Measurements from ENCODE around the gene AKAP1.

AKAP1 gene

GRCh38 chr17:57138956-57139576 lies 54.0 kb downstream of the AKAP1 start:
- no peaks in the 10 kb centered on the region for H3K9me3 Mint-ChIP-seq
- no peak overlapping the region for H3K4me3 Mint-ChIP-seq
- H3K27me3 Mint-ChIP-seq (ENCODE audit: low read depth), result peaks cover 3% of the 10 kb centered on the region
- no peak overlapping the region for H3K27ac Mint-ChIP-seq
- H3K36me3 Mint-ChIP-seq (ENCODE audit: low read depth), result no peaks in the 10 kb centered on the region
- H3K4me1 Mint-ChIP-seq (ENCODE audit: low read depth), result peaks cover 5% of the 10 kb centered on the region

- Mint-ChIP-seq H3K36me3 (ENCODE audit: low read depth) (no peaks in the 10 kb centered on the region), H3K27me3 (ENCODE audit: low read depth) (peaks cover 3% of the 10 kb centered on the region), H3K9me3 (no peaks in the 10 kb centered on the region), H3K4me1 (ENCODE audit: low read depth) (peaks cover 5% of the 10 kb centered on the region), H3K27ac (no peak overlapping the region), H3K4me3 (no peak overlapping the region)
Observed at GRCh38 chr17:57140316-57140715, 55.3 kb downstream of the AKAP1 start.

- H3K27ac Mint-ChIP-seq, result no peak overlapping the region
- no peaks in the 10 kb centered on the region for H3K36me3 Mint-ChIP-seq (ENCODE audit: low read depth)
- H3K4me1 Mint-ChIP-seq (ENCODE audit: low read depth), result no peaks in the 10 kb centered on the region
- peaks cover under 1% of the 10 kb centered on the region for H3K27me3 Mint-ChIP-seq (ENCODE audit: low read depth)
- no peak overlapping the region for H3K4me3 Mint-ChIP-seq
- no peaks in the 10 kb centered on the region for H3K9me3 Mint-ChIP-seq
Observed at GRCh38 chr17:57142925-57143324, 57.9 kb downstream of the AKAP1 start.

- no peaks in the 10 kb centered on the region for H3K4me1 Mint-ChIP-seq (ENCODE audit: low read depth)
Observed at GRCh38 chr17:57143361-57143760, 58.3 kb downstream of the AKAP1 start.

GRCh38 chr17:57143919-57144318 lies 58.9 kb downstream of the AKAP1 start:
- no peak overlapping the region for H3K27ac Mint-ChIP-seq
- no peaks in the 10 kb centered on the region for H3K4me1 Mint-ChIP-seq (ENCODE audit: low read depth)
- H3K4me3 Mint-ChIP-seq, result no peak overlapping the region
- no peaks in the 10 kb centered on the region for H3K27me3 Mint-ChIP-seq (ENCODE audit: low read depth)
- H3K9me3 Mint-ChIP-seq, result no peaks in the 10 kb centered on the region
- no peaks in the 10 kb centered on the region for H3K36me3 Mint-ChIP-seq (ENCODE audit: low read depth)

More at GRCh38 chr17:57143361-57143760, 58.3 kb downstream of the AKAP1 start:
- H3K27ac Mint-ChIP-seq, result no peak overlapping the region
- H3K4me3 Mint-ChIP-seq, result no peak overlapping the region
- no peaks in the 10 kb centered on the region for H3K36me3 Mint-ChIP-seq (ENCODE audit: low read depth)
- H3K27me3 Mint-ChIP-seq (ENCODE audit: low read depth), result no peaks in the 10 kb centered on the region
- H3K9me3 Mint-ChIP-seq, result no peaks in the 10 kb centered on the region

GRCh38 chr17:57144567-57144966 lies 59.5 kb downstream of the AKAP1 start:
- Mint-ChIP-seq H3K4me1 (ENCODE audit: low read depth) (no peaks in the 10 kb centered on the region), H3K27ac (no peak overlapping the region), H3K36me3 (ENCODE audit: low read depth) (no peaks in the 10 kb centered on the region), H3K27me3 (ENCODE audit: low read depth) (no peaks in the 10 kb centered on the region), H3K9me3 (no peaks in the 10 kb centered on the region), H3K4me3 (no peak overlapping the region)

GRCh38 chr17:57145347-57145746 lies 60.3 kb downstream of the AKAP1 start:
- no peak overlapping the region for H3K27ac Mint-ChIP-seq
- H3K9me3 Mint-ChIP-seq, result no peaks in the 10 kb centered on the region
- no peaks in the 10 kb centered on the region for H3K4me1 Mint-ChIP-seq (ENCODE audit: low read depth)
- no peaks in the 10 kb centered on the region for H3K36me3 Mint-ChIP-seq (ENCODE audit: low read depth)
- H3K27me3 Mint-ChIP-seq (ENCODE audit: low read depth), result no peaks in the 10 kb centered on the region
- H3K4me3 Mint-ChIP-seq, result no peak overlapping the region

GRCh38 chr17:57146273-57146672 lies 61.2 kb downstream of the AKAP1 start:
- H3K27ac Mint-ChIP-seq, result no peak overlapping the region
- H3K27me3 Mint-ChIP-seq (ENCODE audit: low read depth), result no peaks in the 10 kb centered on the region
- no peaks in the 10 kb centered on the region for H3K36me3 Mint-ChIP-seq (ENCODE audit: low read depth)
- no peak overlapping the region for H3K4me3 Mint-ChIP-seq
- H3K4me1 Mint-ChIP-seq (ENCODE audit: low read depth), result no peaks in the 10 kb centered on the region
- H3K9me3 Mint-ChIP-seq, result no peaks in the 10 kb centered on the region

- H3K27ac Mint-ChIP-seq, result no peak overlapping the region
Observed at GRCh38 chr17:57151798-57152197, 66.8 kb downstream of the AKAP1 start.

GRCh38 chr17:57152967-57153528 lies 68.0 kb downstream of the AKAP1 start:
- H3K36me3 Mint-ChIP-seq (ENCODE audit: low read depth), result no peaks in the 10 kb centered on the region
- peaks cover 1% of the 10 kb centered on the region for H3K27me3 Mint-ChIP-seq (ENCODE audit: low read depth)
- H3K27ac Mint-ChIP-seq, result no peak overlapping the region
- no peaks in the 10 kb centered on the region for H3K4me1 Mint-ChIP-seq (ENCODE audit: low read depth)
- no peaks in the 10 kb centered on the region for H3K9me3 Mint-ChIP-seq
- H3K4me3 Mint-ChIP-seq, result no peak overlapping the region

More at GRCh38 chr17:57151798-57152197, 66.8 kb downstream of the AKAP1 start:
- Mint-ChIP-seq H3K27me3 (ENCODE audit: low read depth) (no peaks in the 10 kb centered on the region), H3K9me3 (no peaks in the 10 kb centered on the region), H3K36me3 (ENCODE audit: low read depth) (no peaks in the 10 kb centered on the region), H3K4me1 (ENCODE audit: low read depth) (no peaks in the 10 kb centered on the region), H3K4me3 (no peak overlapping the region)

- Mint-ChIP-seq H3K36me3 (ENCODE audit: low read depth) (no peaks in the 10 kb centered on the region), H3K9me3 (no peaks in the 10 kb centered on the region), H3K27ac (no peak overlapping the region), H3K4me1 (ENCODE audit: low read depth) (no peaks in the 10 kb centered on the region), H3K4me3 (no peak overlapping the region), H3K27me3 (ENCODE audit: low read depth) (peaks cover 5% of the 10 kb centered on the region)
Observed at GRCh38 chr17:57154921-57155320, 69.9 kb downstream of the AKAP1 start.

- H3K9me3 Mint-ChIP-seq, result no peaks in the 10 kb centered on the region
- H3K27ac Mint-ChIP-seq, result no peak overlapping the region
- peaks cover 5% of the 10 kb centered on the region for H3K27me3 Mint-ChIP-seq (ENCODE audit: low read depth)
- H3K4me3 Mint-ChIP-seq, result no peak overlapping the region
- H3K4me1 Mint-ChIP-seq (ENCODE audit: low read depth), result no peaks in the 10 kb centered on the region
- no peaks in the 10 kb centered on the region for H3K36me3 Mint-ChIP-seq (ENCODE audit: low read depth)
Observed at GRCh38 chr17:57158325-57158724, 73.3 kb downstream of the AKAP1 start.

GRCh38 chr17:57158795-57159194 lies 73.7 kb downstream of the AKAP1 start:
- Mint-ChIP-seq H3K4me1 (ENCODE audit: low read depth) (no peaks in the 10 kb centered on the region), H3K27ac (no peak overlapping the region), H3K4me3 (no peak overlapping the region), H3K9me3 (no peaks in the 10 kb centered on the region), H3K27me3 (ENCODE audit: low read depth) (peaks cover 9% of the 10 kb centered on the region), H3K36me3 (ENCODE audit: low read depth) (no peaks in the 10 kb centered on the region)

- Mint-ChIP-seq H3K36me3 (ENCODE audit: low read depth) (no peaks in the 10 kb centered on the region), H3K4me1 (ENCODE audit: low read depth) (no peaks in the 10 kb centered on the region), H3K27ac (no peak overlapping the region), H3K4me3 (no peak overlapping the region), H3K27me3 (ENCODE audit: low read depth) (peaks cover 12% of the 10 kb centered on the region), H3K9me3 (no peaks in the 10 kb centered on the region)
Observed at GRCh38 chr17:57160624-57161023, 75.6 kb downstream of the AKAP1 start.

- no peak overlapping the region for H3K27ac Mint-ChIP-seq
- peaks cover 10% of the 10 kb centered on the region for H3K27me3 Mint-ChIP-seq (ENCODE audit: low read depth)
- no peaks in the 10 kb centered on the region for H3K4me1 Mint-ChIP-seq (ENCODE audit: low read depth)
- H3K4me3 Mint-ChIP-seq, result no peak overlapping the region
- H3K36me3 Mint-ChIP-seq (ENCODE audit: low read depth), result no peaks in the 10 kb centered on the region
- H3K9me3 Mint-ChIP-seq, result peaks cover 6% of the 10 kb centered on the region
Observed at GRCh38 chr17:57164814-57165213, 79.8 kb downstream of the AKAP1 start.
